Upper lobe of left lung (tissue), 6 donors: Measurements from ENCODE around the gene CBX6. TPM values are rescaled to one million over a fixed set of nuclear protein-coding genes. Genes with fewer than 3 reads are reported as not detected.
A peak's percentile ranks its signal among the peaks of the same experiment; 100 is the strongest.

ENCODE experiments used
- ATAC-seq, 2 donors: fragments of 200-7000 bp; cut with Tn5 transposase; one replicate each; pipeline ENCODE4 v1.9.1; 2022; ENCODE audit warnings: mild to moderate bottlenecking in 2 of 2, moderate library complexity in 2 of 2; ENCODE audit not compliant: low FRiP score in 2 of 2
- DNase-seq, 2 donors: peaks; one replicate each; pipeline ENCODE4 v3.0.0-alpha.2; 2019 to 2020
- H3K27ac ChIP-seq, 4 donors: fragments of 200-600 bp; sonication (generic); one replicate each; pipeline ENCODE4 v1.5.1; 2016 to 2019
- H3K27me3 ChIP-seq, 4 donors: fragments of 200-600 bp; sonication (generic); one replicate each; pipeline ENCODE4 v1.5.1; 2017 to 2019
- H3K36me3 ChIP-seq, 4 donors: fragments of 200-600 bp; sonication (generic); one replicate each; pipeline ENCODE4 v1.5.1; 2016 to 2019
- H3K4me1 ChIP-seq, 4 donors: fragments of 200-600 bp; sonication (generic); one replicate each; pipeline ENCODE4 v1.5.1; 2018 to 2019
- H3K4me3 ChIP-seq, 4 donors: fragments of 200-600 bp; sonication (generic); one replicate each; pipeline ENCODE4 v1.5.1; 2017 to 2019; ENCODE audit warnings: mild to moderate bottlenecking in 2 of 4, moderate library complexity in 1 of 4
- H3K9me3 ChIP-seq, 4 donors: fragments of 200-600 bp; sonication (generic); one replicate each; pipeline ENCODE4 v1.5.1; 2018 to 2019
- CTCF ChIP-seq, 6 experiments: fragments of 450-650 bp in 4 of 6; fragments of 200-600 bp in 2 of 6; sonication (generic) in 2 of 6; IDR thresholded peaks; one replicate each; pipeline ENCODE4 v1.5.1; 2016 to 2019; ENCODE audit warnings: antibody characterized with exemption in 6 of 6
- EP300 ChIP-seq, 4 donors: sonication (generic); formaldehyde crosslinking; IDR thresholded peaks; one replicate each; pipeline ENCODE4 v1.5.1; 2017; ENCODE audit warnings: antibody characterized with exemption in 4 of 4, control low read depth in 2 of 4
- POLR2A ChIP-seq, 4 donors: fragments of 450-650 bp; IDR thresholded peaks; one replicate each; pipeline ENCODE4 v1.5.1; 2016 to 2017; ENCODE audit warnings: antibody characterized with exemption in 4 of 4, mild to moderate bottlenecking in 2 of 4
- POLR2AphosphoS5 ChIP-seq, 2 donors: sonication (generic); formaldehyde crosslinking; IDR thresholded peaks; one replicate each; pipeline ENCODE4 v1.5.1; 2017; ENCODE audit warnings: antibody characterized with exemption in 2 of 2
- WGBS, 2 donors: methylation state at CpG; one replicate each; pipeline ENCODE4 v1.1.5; 2017 to 2018; 5-methylcytosine and 5-hydroxymethylcytosine counted together
- total RNA-seq, 6 donors: library from RNA; depleted of rRNA in 4 of 6; stranded (reverse); fragments of >200 nt in 4 of 6; gene quantifications; one replicate each; pipeline versions ENCODE4 v1.1.0 to v1.2.1, GENCODE V29; 2016 to 2021
- donor health status: DM: no; HTN: no; CAD: no; lungs with moderate emphysema.
- donor health status: DM: no; HTN: yes; CAD: no; lungs with severe emphysema.

The CBX6 gene
- total RNA-seq, 6 donors from 2014 or later, result 30.4 to 74.9 (median 45.4) TPM

GRCh38 chr22:38833061-38833460, 39.0 kb downstream of the CBX6 start:
- ATAC-seq, result no peak
- no peak for TF ChIP-seq POLR2A (IDR thresholded peaks at IDR 0.05)
- no peak for TF ChIP-seq EP300 (IDR thresholded peaks at IDR 0.05)
- TF ChIP-seq POLR2AphosphoS5 (IDR thresholded peaks at IDR 0.05), result no peak
- TF ChIP-seq CTCF (IDR thresholded peaks at IDR 0.05), result no peak
- Histone ChIP-seq H3K4me3 (no peak overlapping the region), H3K9me3 (no peaks in the 10 kb centered on the region), H3K27ac (no peak overlapping the region), H3K27me3 (no peaks in the 10 kb centered on the region), H3K36me3 (no peaks in the 10 kb centered on the region), H3K4me1 (peaks cover 0 to 3% (median 0%) of the 10 kb centered on the region in 4 donors)
- no peak for DNase-seq
- 83 to 100% methylated on average over 1 to 2 of the region's 3 CpGs for WGBS, 2 donors

GRCh38 chr22:38832005-38832978, 39.7 kb downstream of the CBX6 start:
- Histone ChIP-seq H3K4me3 (no peak overlapping the region), H3K9me3 (no peaks in the 10 kb centered on the region), H3K27ac (no peak overlapping the region), H3K27me3 (no peaks in the 10 kb centered on the region), H3K4me1 (peaks cover 0 to 3% (median 0%) of the 10 kb centered on the region in 4 donors), H3K36me3 (no peaks in the 10 kb centered on the region)
- ATAC-seq (no peak), DNase-seq (peak in 1 of 2 donors; percentile 64)
- TF ChIP-seq POLR2A (IDR thresholded peaks at IDR 0.05), result no peak
- TF ChIP-seq CTCF (IDR thresholded peaks at IDR 0.05), result no peak
- TF ChIP-seq EP300 (IDR thresholded peaks at IDR 0.05), result no peak
- no peak for TF ChIP-seq POLR2AphosphoS5 (IDR thresholded peaks at IDR 0.05)
- WGBS, 2 donors, result 72 to 76% methylated on average over 14 to 30 of the region's 30 CpGs

GRCh38 chr22:38831166-38831945, 40.7 kb downstream of the CBX6 start:
- no peaks in the 10 kb centered on the region for H3K27me3 ChIP-seq
- H3K4me1 ChIP-seq, result peaks cover 0 to 3% (median 0%) of the 10 kb centered on the region in 4 donors
- no peaks in the 10 kb centered on the region for H3K9me3 ChIP-seq
- WGBS, 2 donors, result 87 to 92% methylated on average over 12 to 16 of the region's 16 CpGs
- H3K27ac ChIP-seq, result no peak overlapping the region
- ATAC-seq (no peak), DNase-seq (peak in 1 of 2 donors; percentile 43)
- H3K36me3 ChIP-seq, result no peaks in the 10 kb centered on the region
- H3K4me3 ChIP-seq, result no peak overlapping the region
- no peak for TF ChIP-seq POLR2A (IDR thresholded peaks at IDR 0.05)
- no peak for TF ChIP-seq CTCF (IDR thresholded peaks at IDR 0.05)
- TF ChIP-seq POLR2AphosphoS5 (IDR thresholded peaks at IDR 0.05), result no peak
- no peak for TF ChIP-seq EP300 (IDR thresholded peaks at IDR 0.05)

GRCh38 chr22:38830845-38831108, 41.2 kb downstream of the CBX6 start:
- Histone ChIP-seq H3K36me3 (no peaks in the 10 kb centered on the region), H3K27ac (no peak overlapping the region), H3K9me3 (no peaks in the 10 kb centered on the region), H3K4me3 (no peak overlapping the region), H3K27me3 (no peaks in the 10 kb centered on the region), H3K4me1 (peaks cover 0 to 3% (median 0%) of the 10 kb centered on the region in 4 donors)
- DNase-seq, result no peak
- 69 to 80% methylated on average over 5 to 7 of the region's 7 CpGs for WGBS, 2 donors
- ATAC-seq, result no peak
- no peak for TF ChIP-seq CTCF (IDR thresholded peaks at IDR 0.05)
- no peak for TF ChIP-seq EP300 (IDR thresholded peaks at IDR 0.05)
- TF ChIP-seq POLR2AphosphoS5 (IDR thresholded peaks at IDR 0.05), result no peak
- no peak for TF ChIP-seq POLR2A (IDR thresholded peaks at IDR 0.05)
